ENCODE results near the gene APBB1IP. TPM values are rescaled to one million over a fixed set of nuclear protein-coding genes. Genes with fewer than 3 reads are reported as not detected.

APBB1IP gene
- total and polyA plus RNA-seq, 2 of the 8 experiments (the other 6 are each of a cell fraction or from before 2014, with no cell fraction given): 0.05 TPM; not detected in 1

- H2AFZ ChIP-seq (ENCODE audit: low read length): no peak overlapping the region
- H2BK15ac ChIP-seq (ENCODE audit: low read length): no peak overlapping the region
- H3K27ac ChIP-seq (ENCODE audit: low read depth, low read length): no peak overlapping the region
- H4K20me1 ChIP-seq (replicated peaks in 1 of 2; ENCODE audit: control insufficient read depth in 1 of 2, insufficient read depth in 2 of 2, low read length in 2 of 2): no peaks in the 10 kb centered on the region
- no peak overlapping the region for H2AK5ac ChIP-seq (ENCODE audit: low read depth, low read length)
- H2BK12ac ChIP-seq (ENCODE audit: low read depth, low read length): no peak overlapping the region
- H3K36me3 ChIP-seq (ENCODE audit: control insufficient read depth in 2 of 4, insufficient read depth in 4 of 4, low read length in 3 of 4): no peaks in the 10 kb centered on the region; a peak in 1 of 8 replicates
- CTCF ChIA-PET (ENCODE audit: partially characterized antibody): interaction anchor here (1.3 kb wide), 1 partner anchor 11 kb away, joined by 3 read pairs; no protein-coding TSS in a partner anchor
- no peak overlapping the region for H3K9ac ChIP-seq (replicated peaks in 1 of 4; ENCODE audit: extremely low read depth in 1 of 4, low read depth in 3 of 4, low read length in 3 of 4)
- no peak overlapping the region for H4K5ac ChIP-seq (ENCODE audit: insufficient read length, low read depth, low read length)
- no peak overlapping the region for H4K91ac ChIP-seq (replicated peaks; ENCODE audit: insufficient read length, low read length)
- H3K4me1 ChIP-seq (replicated peaks in 1 of 4; ENCODE audit: control insufficient read depth in 3 of 4, insufficient read depth in 4 of 4, low read length in 3 of 4): no peaks in the 10 kb centered on the region
- H3K27me3 ChIP-seq (replicated peaks in 1 of 4; ENCODE audit: control insufficient read depth in 3 of 4, extremely low read depth in 1 of 4, insufficient read depth in 3 of 4, low read length in 3 of 4): no peaks in the 10 kb centered on the region; a peak in 1 of 7 replicates
- H3K14ac ChIP-seq (ENCODE audit: insufficient read length): no peak overlapping the region
- no peak overlapping the region for H3K4me2 ChIP-seq (ENCODE audit: insufficient read depth in 1 of 2, low read depth in 2 of 2, low read length in 2 of 2)
- H2BK5ac ChIP-seq (ENCODE audit: low read depth, low read length): no peak overlapping the region
- no peak overlapping the region for H3K23ac ChIP-seq (ENCODE audit: insufficient read length)
- no peak overlapping the region for H3K4me3 ChIP-seq (ENCODE audit: extremely low read depth in 1 of 4, insufficient read depth in 2 of 4, low read depth in 3 of 4, low read length in 4 of 4)
- no peak for DNase-seq (ENCODE audit: low read depth in 1 of 2, low spot score in 2 of 2)
- H2BK120ac ChIP-seq (replicated peaks; ENCODE audit: low read depth, low read length): no peak overlapping the region
- 92% methylated on average over 4 of the region's 4 CpGs; no CpG with 5 or more reads in 1 of the 2 experiments for WGBS, 2 experiments (ENCODE audit: extremely low coverage in 1 of 2, insufficient coverage in 1 of 2, insufficient read length in 1 of 2, insufficient replicate concordance in 2 of 2, low coverage in 1 of 2, low lambda C conversion rate in 2 of 2, missing lambda C conversion rate in 1 of 2)
- H3K79me2 ChIP-seq (ENCODE audit: control insufficient read depth in 1 of 2, insufficient read depth in 2 of 2, low read length in 2 of 2): no peaks in the 10 kb centered on the region
- H4K8ac ChIP-seq (ENCODE audit: extremely low read depth, insufficient read depth, low read length): no peak overlapping the region
- H3K9me3 ChIP-seq (ENCODE audit: insufficient read depth in 2 of 2, low read depth in 1 of 2, low read length in 1 of 2): no peaks in the 10 kb centered on the region
- POLR2A ChIA-PET (ENCODE audit: partially characterized antibody): no interaction called here
- no peak overlapping the region for H3K18ac ChIP-seq (ENCODE audit: extremely low read depth, low read length)
- no peaks in the 10 kb centered on the region for H3K23me2 ChIP-seq (ENCODE audit: low read depth, low read length)
- H3K56ac ChIP-seq (replicated peaks; ENCODE audit: insufficient read length, low read depth, low read length): no peak overlapping the region
- H3K79me1 ChIP-seq (ENCODE audit: low read depth, low read length): no peaks in the 10 kb centered on the region
- no peak overlapping the region for H3K4ac ChIP-seq (replicated peaks; ENCODE audit: insufficient read length, low read depth, low read length)
- no peak overlapping the region for H2BK20ac ChIP-seq (ENCODE audit: low read length)
- no peak for FAIRE-seq
- TF ChIP-seq TAF7 (optimal IDR thresholded peaks at IDR 0.05; ENCODE audit: borderline replicate concordance, low read depth, low read length): no peak
Observed at GRCh38 chr10:26430641-26431163, 7.4 kb upstream of the APBB1IP start.

Measured in H1 (cell line).